Activated naive CD8-positive, alpha-beta T cell treated with anti-CD3 and anti-CD28 coated beads, Interleukin-2, amount 50 U/mL, for 24 hours (primary cell): Measurements from ENCODE around the gene IL22.
"Not testable (repeated sequence)": the region's sequence is repeated elsewhere in the genome, so short reads cannot be mapped to it uniquely, and the experiment has no call there.

Experiments
- ATAC-seq: fragments of 150-1000 bp; cut with Tn5 transposase; one replicate; pipeline ENCODE4 v1.10.0; 2021
- DNase-seq: peaks from one replicate; pipeline ENCODE4 v3.0.0; 2021
- H3K27ac Mint-ChIP-seq: one replicate; pipeline ENCODE4 v1.8.0; 2021; ENCODE audit warnings: mild to moderate bottlenecking, mixed read lengths
- H3K27me3 Mint-ChIP-seq: one replicate; pipeline ENCODE4 v1.8.0; 2021; ENCODE audit warnings: mixed read lengths
- H3K36me3 Mint-ChIP-seq: one replicate; pipeline ENCODE4 v1.8.0; 2021; ENCODE audit warnings: low read depth, mixed read lengths
- H3K4me1 Mint-ChIP-seq: one replicate; pipeline ENCODE4 v1.8.0; 2021; ENCODE audit warnings: mixed read lengths
- H3K4me3 Mint-ChIP-seq: one replicate; pipeline ENCODE4 v1.8.0; 2021; ENCODE audit warnings: mild to moderate bottlenecking, moderate library complexity, mixed read lengths
- H3K9me3 Mint-ChIP-seq: one replicate; pipeline ENCODE4 v1.8.0; 2021; ENCODE audit warnings: mixed read lengths

IL22 gene

GRCh38 chr12:68227356-68227755, 26.0 kb downstream of the IL22 start:
- Mint-ChIP-seq H3K4me1 (peaks cover 16% of the 10 kb centered on the region), H3K9me3 (no peaks in the 10 kb centered on the region), H3K4me3 (no peak overlapping the region), H3K27ac (no peak overlapping the region), H3K36me3 (no peaks in the 10 kb centered on the region), H3K27me3 (peaks cover 4% of the 10 kb centered on the region)
- ATAC-seq (no peak), DNase-seq (no peak)

GRCh38 chr12:68225576-68226476, 27.6 kb downstream of the IL22 start, which contains the start of gene IL26:
Gene IL26, minus strand, starts transcription at chr12:68225810. Its CDS starts 54 bp downstream, at chr12:68225756.
- Mint-ChIP-seq H3K9me3 (no peaks in the 10 kb centered on the region), H3K4me1 (peaks cover 14% of the 10 kb centered on the region), H3K27me3 (peaks cover 4% of the 10 kb centered on the region), H3K36me3 (no peaks in the 10 kb centered on the region), H3K4me3 (no peak within 1 kb of the TSS), H3K27ac (no peak within 1 kb of the TSS)
- ATAC-seq, result peak; percentile 25
- DNase-seq, result no peak

GRCh38 chr12:68224613-68225285, 28.7 kb downstream of the IL22 start:
- DNase-seq (no peak), ATAC-seq (no peak)
- peaks cover 14% of the 10 kb centered on the region for H3K4me1 Mint-ChIP-seq
- H3K9me3 Mint-ChIP-seq, result no peaks in the 10 kb centered on the region
- no peak overlapping the region for H3K4me3 Mint-ChIP-seq
- H3K36me3 Mint-ChIP-seq, result no peaks in the 10 kb centered on the region
- H3K27me3 Mint-ChIP-seq, result peaks cover 4% of the 10 kb centered on the region
- H3K27ac Mint-ChIP-seq, result no peak overlapping the region

- peaks cover 4% of the 10 kb centered on the region for H3K27me3 Mint-ChIP-seq
- H3K4me1 Mint-ChIP-seq, result peaks cover 14% of the 10 kb centered on the region
- no peak overlapping the region for H3K27ac Mint-ChIP-seq
- peak; percentile 75 for DNase-seq
- ATAC-seq, result peak; percentile 95
- no peaks in the 10 kb centered on the region for H3K9me3 Mint-ChIP-seq
- peak overlapping the region; percentile 21 for H3K4me3 Mint-ChIP-seq
- H3K36me3 Mint-ChIP-seq, result no peaks in the 10 kb centered on the region
Observed at GRCh38 chr12:68223067-68223747, 30.2 kb downstream of the IL22 start.

- Mint-ChIP-seq H3K36me3 (no peaks in the 10 kb centered on the region), H3K4me1 (peaks cover 14% of the 10 kb centered on the region), H3K4me3 (no peak overlapping the region), H3K9me3 (no peaks in the 10 kb centered on the region), H3K27me3 (peaks cover 6% of the 10 kb centered on the region), H3K27ac (no peak overlapping the region)
- ATAC-seq, result no peak
- no peak for DNase-seq
Observed at GRCh38 chr12:68222326-68222725, 31.1 kb downstream of the IL22 start.

GRCh38 chr12:68221497-68221896, 31.9 kb downstream of the IL22 start:
- no peak overlapping the region for H3K4me3 Mint-ChIP-seq
- peaks cover 6% of the 10 kb centered on the region for H3K27me3 Mint-ChIP-seq
- H3K27ac Mint-ChIP-seq, result no peak overlapping the region

GRCh38 chr12:68210875-68211274, 42.5 kb downstream of the IL22 start:
- no peaks in the 10 kb centered on the region for H3K36me3 Mint-ChIP-seq
- H3K4me3 Mint-ChIP-seq, result no peak overlapping the region
- H3K27ac Mint-ChIP-seq, result no peak overlapping the region
- H3K27me3 Mint-ChIP-seq, result peaks cover 8% of the 10 kb centered on the region
- ATAC-seq (no peak), DNase-seq (no peak)
- no peaks in the 10 kb centered on the region for H3K9me3 Mint-ChIP-seq
- peaks cover 21% of the 10 kb centered on the region for H3K4me1 Mint-ChIP-seq

More at GRCh38 chr12:68221497-68221896, 31.9 kb downstream of the IL22 start:
- DNase-seq (no peak), ATAC-seq (no peak)
- Mint-ChIP-seq H3K36me3 (no peaks in the 10 kb centered on the region), H3K9me3 (no peaks in the 10 kb centered on the region), H3K4me1 (peaks cover 14% of the 10 kb centered on the region)

- peaks cover 21% of the 10 kb centered on the region for H3K4me1 Mint-ChIP-seq
- peaks cover 10% of the 10 kb centered on the region for H3K27me3 Mint-ChIP-seq
- not testable (repeated sequence) for H3K4me3 Mint-ChIP-seq, H3K27ac Mint-ChIP-seq, H3K36me3 Mint-ChIP-seq, H3K9me3 Mint-ChIP-seq, DNase-seq, ATAC-seq
Observed at GRCh38 chr12:68209048-68209728, 44.2 kb downstream of the IL22 start.

- H3K4me3 Mint-ChIP-seq, result no peak overlapping the region
- no peaks in the 10 kb centered on the region for H3K36me3 Mint-ChIP-seq
Observed at GRCh38 chr12:68207276-68207675, 46.1 kb downstream of the IL22 start.

GRCh38 chr12:68206446-68206845, 47.0 kb downstream of the IL22 start:
- Mint-ChIP-seq H3K9me3 (no peaks in the 10 kb centered on the region), H3K27me3 (peaks cover 8% of the 10 kb centered on the region), H3K4me1 (peaks cover 23% of the 10 kb centered on the region), H3K36me3 (no peaks in the 10 kb centered on the region), H3K4me3 (no peak overlapping the region), H3K27ac (no peak overlapping the region)
- ATAC-seq, result no peak
- no peak for DNase-seq

More at GRCh38 chr12:68207276-68207675, 46.1 kb downstream of the IL22 start:
- ATAC-seq (no peak), DNase-seq (no peak)
- H3K9me3 Mint-ChIP-seq, result no peaks in the 10 kb centered on the region
- peaks cover 28% of the 10 kb centered on the region for H3K4me1 Mint-ChIP-seq
- H3K27me3 Mint-ChIP-seq, result peaks cover 8% of the 10 kb centered on the region
- H3K27ac Mint-ChIP-seq, result no peak overlapping the region

- no peak overlapping the region for H3K27ac Mint-ChIP-seq
- H3K4me3 Mint-ChIP-seq, result no peak overlapping the region
- ATAC-seq (peak; percentile 33), DNase-seq (no peak)
- H3K27me3 Mint-ChIP-seq, result peaks cover 8% of the 10 kb centered on the region
- H3K4me1 Mint-ChIP-seq, result peaks cover 49% of the 10 kb centered on the region
- H3K36me3 Mint-ChIP-seq, result peaks cover under 1% of the 10 kb centered on the region
- H3K9me3 Mint-ChIP-seq, result no peaks in the 10 kb centered on the region
Observed at GRCh38 chr12:68203460-68203875, 49.9 kb downstream of the IL22 start.

GRCh38 chr12:68200854-68201253, 52.5 kb downstream of the IL22 start:
- Mint-ChIP-seq H3K4me3 (no peak overlapping the region), H3K36me3 (peaks cover 1% of the 10 kb centered on the region), H3K4me1 (peaks cover 58% of the 10 kb centered on the region), H3K9me3 (no peaks in the 10 kb centered on the region), H3K27me3 (peaks cover 2% of the 10 kb centered on the region), H3K27ac (peak overlapping the region; percentile 50)
- ATAC-seq, result peak; percentile 53
- DNase-seq, result no peak

- Mint-ChIP-seq H3K4me3 (no peak overlapping the region), H3K36me3 (peaks cover 1% of the 10 kb centered on the region), H3K27ac (peak overlapping the region; percentile 95), H3K4me1 (peaks cover 71% of the 10 kb centered on the region), H3K27me3 (no peaks in the 10 kb centered on the region), H3K9me3 (no peaks in the 10 kb centered on the region)
- DNase-seq, result no peak
- no peak for ATAC-seq
Observed at GRCh38 chr12:68199127-68199526, 54.3 kb downstream of the IL22 start.

GRCh38 chr12:68198507-68199086, 54.8 kb downstream of the IL22 start:
- Mint-ChIP-seq H3K4me3 (peak overlapping the region; percentile 54), H3K36me3 (peaks cover 1% of the 10 kb centered on the region), H3K27me3 (no peaks in the 10 kb centered on the region), H3K4me1 (peaks cover 70% of the 10 kb centered on the region), H3K27ac (peak overlapping the region; percentile 95), H3K9me3 (no peaks in the 10 kb centered on the region)
- ATAC-seq, result peak; percentile 83
- DNase-seq, result peak; percentile 36
